ENCODE measurements around the gene PKD2L1.
"Not testable (repeated sequence)": the region's sequence is repeated elsewhere in the genome, so short reads cannot be mapped to it uniquely, and the experiment has no call there.

Gene PKD2L1

DNA sequence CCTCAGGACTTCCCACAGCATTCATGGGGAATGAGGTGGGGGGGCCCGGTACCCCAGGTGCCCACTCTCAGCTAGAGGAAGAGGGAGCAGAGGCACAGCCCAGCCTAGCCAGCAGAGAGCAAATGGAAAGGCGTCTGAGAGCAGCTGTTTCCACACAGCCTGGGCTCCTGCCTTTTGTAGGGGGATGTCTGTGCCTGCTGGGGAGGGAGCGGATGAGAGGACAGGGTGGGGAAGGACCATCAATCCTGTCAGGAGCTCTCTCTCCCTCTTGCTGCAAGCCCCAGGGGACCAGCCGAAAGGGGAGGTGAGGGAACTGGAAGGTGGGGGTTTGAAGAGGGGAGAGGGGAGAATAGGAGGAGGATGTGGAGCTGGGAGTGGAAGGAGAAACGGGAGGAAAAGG is at the start of gene PKD2L1:
TSS of gene PKD2L1 (minus strand) at position 150 of the 400 bp plus-strand sequence. CDS start at position 25, 125 bp downstream.
- H3K9ac ChIP-seq (ENCODE audit: low read length) = no peak within 1 kb of the TSS
- no peaks in the 10 kb centered on the region for H3K4me1 ChIP-seq (ENCODE audit: control insufficient read depth, insufficient read depth, low read length)
- H3K4me3 ChIP-seq (ENCODE audit: low read length) = no peak within 1 kb of the TSS
- H3K36me3 ChIP-seq (ENCODE audit: control insufficient read depth, insufficient read depth, low read length) = no peaks in the 10 kb centered on the region
- H3K27ac ChIP-seq (ENCODE audit: low read depth, low read length) = no peak within 1 kb of the TSS
- H3K27me3 ChIP-seq (ENCODE audit: control insufficient read depth, insufficient read depth, low read length) = no peaks in the 10 kb centered on the region

DNA sequence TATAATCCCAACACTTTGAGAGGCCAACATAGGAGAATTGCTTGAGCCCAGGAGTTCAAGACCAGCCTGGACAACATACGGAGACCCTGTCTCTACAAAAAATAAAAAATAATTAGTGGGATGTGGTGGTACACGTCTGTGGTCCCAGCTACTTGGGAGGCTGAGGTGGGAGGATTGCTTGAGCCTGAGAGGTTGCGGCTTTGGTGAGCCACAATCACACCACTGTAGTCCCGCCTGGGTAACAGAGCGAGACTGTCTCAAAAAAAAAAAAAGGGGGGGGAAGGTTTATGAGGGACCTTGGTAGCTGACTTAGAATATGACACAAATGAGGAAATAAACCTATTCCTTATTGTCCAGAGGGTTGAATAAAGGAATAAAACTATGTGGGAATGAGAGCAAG is 47.8 kb upstream of the PKD2L1 start:
- peaks cover 6% of the 10 kb centered on the region for H3K4me1 ChIP-seq (ENCODE audit: control insufficient read depth, insufficient read depth, low read length)
- H3K36me3 ChIP-seq (ENCODE audit: control insufficient read depth, insufficient read depth, low read length) = peaks cover 2% of the 10 kb centered on the region
- H3K27ac ChIP-seq (ENCODE audit: low read depth, low read length) = no peak overlapping the region
- no peak overlapping the region for H3K9ac ChIP-seq (ENCODE audit: low read length)
- no peaks in the 10 kb centered on the region for H3K27me3 ChIP-seq (ENCODE audit: control insufficient read depth, insufficient read depth, low read length)
- no peak overlapping the region for H3K4me3 ChIP-seq (ENCODE audit: low read length)

DNA sequence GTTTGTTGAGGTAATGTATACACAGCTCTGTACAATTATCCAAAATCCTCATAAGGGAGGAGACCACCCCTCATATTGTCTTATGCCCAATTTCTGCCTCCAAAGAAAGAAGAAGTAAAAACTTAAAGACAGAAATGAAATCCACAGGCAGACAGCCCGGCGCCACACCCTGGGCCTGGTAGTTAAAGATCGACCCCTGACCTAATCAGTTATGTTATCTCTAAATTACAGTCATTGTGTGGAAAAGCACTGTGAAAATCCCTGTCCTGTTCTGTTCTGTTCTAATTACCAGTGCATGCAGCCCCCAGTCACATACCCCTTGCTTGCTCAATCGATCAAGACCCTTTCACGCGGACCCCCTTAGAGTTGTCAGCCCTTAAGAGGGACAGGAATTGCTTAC is 46.6 kb upstream of the PKD2L1 start:
- H3K27me3 ChIP-seq (ENCODE audit: control insufficient read depth, insufficient read depth, low read length); H3K27ac ChIP-seq (ENCODE audit: low read depth, low read length); H3K9ac ChIP-seq (ENCODE audit: low read length); H3K36me3 ChIP-seq (ENCODE audit: control insufficient read depth, insufficient read depth, low read length); H3K4me1 ChIP-seq (ENCODE audit: control insufficient read depth, insufficient read depth, low read length); H3K4me3 ChIP-seq (ENCODE audit: low read length): not testable (repeated sequence)

DNA sequence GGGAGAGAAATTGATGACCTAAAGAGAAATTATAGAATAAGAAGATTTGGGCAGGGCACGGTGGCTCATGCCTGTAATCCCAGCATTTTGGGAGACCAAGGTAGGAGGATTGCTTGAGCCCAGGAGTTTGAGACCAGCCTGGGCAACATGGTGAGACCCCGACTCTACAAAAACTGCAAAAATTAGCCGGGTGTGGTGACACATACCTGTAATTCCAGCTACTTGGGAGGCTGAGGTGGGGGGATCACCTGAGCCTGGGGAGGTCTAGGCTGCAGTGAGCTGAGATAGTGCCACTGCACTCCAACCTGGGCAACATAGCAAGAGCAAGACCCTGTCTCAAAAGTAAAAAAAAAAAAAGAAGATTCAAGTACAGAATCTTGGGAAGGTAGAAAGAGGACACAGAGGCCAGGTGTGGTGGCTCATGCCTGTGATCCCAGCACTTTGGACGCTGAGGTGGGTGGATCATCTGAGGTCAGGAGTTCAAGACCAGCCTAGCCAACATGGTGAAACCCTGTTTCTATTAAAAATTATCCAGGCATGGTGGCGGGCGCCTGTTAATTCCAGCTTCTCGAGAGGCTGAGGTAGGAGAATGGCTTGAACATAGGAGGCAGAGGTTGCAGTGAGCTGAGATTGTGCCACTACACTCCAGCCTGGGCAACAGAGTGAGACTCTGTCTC is 44.8 kb upstream of the PKD2L1 start:
- not testable (repeated sequence) for H3K27me3 ChIP-seq (ENCODE audit: control insufficient read depth, insufficient read depth, low read length); H3K9ac ChIP-seq (ENCODE audit: low read length); H3K36me3 ChIP-seq (ENCODE audit: control insufficient read depth, insufficient read depth, low read length); H3K4me1 ChIP-seq (ENCODE audit: control insufficient read depth, insufficient read depth, low read length)
- Histone ChIP-seq H3K4me3 (ENCODE audit: low read length) (peak overlapping the region; percentile 64), H3K27ac (ENCODE audit: low read depth, low read length) (peak overlapping the region; percentile 92)

GRCh38 chr10:100374200-100374655 is 44.2 kb upstream of the PKD2L1 start:
- H3K4me3 ChIP-seq (ENCODE audit: low read length) = peak overlapping the region; percentile 64
- peak overlapping the region; percentile 92 for H3K27ac ChIP-seq (ENCODE audit: low read depth, low read length)
- peaks cover 9% of the 10 kb centered on the region for H3K4me1 ChIP-seq (ENCODE audit: control insufficient read depth, insufficient read depth, low read length)
- H3K36me3 ChIP-seq (ENCODE audit: control insufficient read depth, insufficient read depth, low read length) = peaks cover 2% of the 10 kb centered on the region
- no peaks in the 10 kb centered on the region for H3K27me3 ChIP-seq (ENCODE audit: control insufficient read depth, insufficient read depth, low read length)
- H3K9ac ChIP-seq (ENCODE audit: low read length) = peak overlapping the region; percentile 56

- Histone ChIP-seq H3K27me3 (ENCODE audit: control insufficient read depth, insufficient read depth, low read length) (no peaks in the 10 kb centered on the region), H3K9ac (ENCODE audit: low read length) (peak overlapping the region; percentile 56), H3K36me3 (ENCODE audit: control insufficient read depth, insufficient read depth, low read length) (peaks cover 2% of the 10 kb centered on the region), H3K27ac (ENCODE audit: low read depth, low read length) (peak overlapping the region; percentile 92), H3K4me3 (ENCODE audit: low read length) (peak overlapping the region; percentile 64), H3K4me1 (ENCODE audit: control insufficient read depth, insufficient read depth, low read length) (peaks cover 9% of the 10 kb centered on the region)
These were observed 43.5 kb upstream of the PKD2L1 start for GRCh38 chr10:100373298-100374199.

- H3K9ac ChIP-seq (ENCODE audit: low read length) = peak overlapping the region; percentile 38
- H3K4me3 ChIP-seq (ENCODE audit: low read length) = peak overlapping the region; percentile 56
- H3K36me3 ChIP-seq (ENCODE audit: control insufficient read depth, insufficient read depth, low read length) = peaks cover 2% of the 10 kb centered on the region
- H3K27ac ChIP-seq (ENCODE audit: low read depth, low read length) = peak overlapping the region; percentile 92
- H3K27me3 ChIP-seq (ENCODE audit: control insufficient read depth, insufficient read depth, low read length) = no peaks in the 10 kb centered on the region
- H3K4me1 ChIP-seq (ENCODE audit: control insufficient read depth, insufficient read depth, low read length) = peaks cover 9% of the 10 kb centered on the region
These were observed 42.6 kb upstream of the PKD2L1 start for GRCh38 chr10:100372415-100373297.

DNA sequence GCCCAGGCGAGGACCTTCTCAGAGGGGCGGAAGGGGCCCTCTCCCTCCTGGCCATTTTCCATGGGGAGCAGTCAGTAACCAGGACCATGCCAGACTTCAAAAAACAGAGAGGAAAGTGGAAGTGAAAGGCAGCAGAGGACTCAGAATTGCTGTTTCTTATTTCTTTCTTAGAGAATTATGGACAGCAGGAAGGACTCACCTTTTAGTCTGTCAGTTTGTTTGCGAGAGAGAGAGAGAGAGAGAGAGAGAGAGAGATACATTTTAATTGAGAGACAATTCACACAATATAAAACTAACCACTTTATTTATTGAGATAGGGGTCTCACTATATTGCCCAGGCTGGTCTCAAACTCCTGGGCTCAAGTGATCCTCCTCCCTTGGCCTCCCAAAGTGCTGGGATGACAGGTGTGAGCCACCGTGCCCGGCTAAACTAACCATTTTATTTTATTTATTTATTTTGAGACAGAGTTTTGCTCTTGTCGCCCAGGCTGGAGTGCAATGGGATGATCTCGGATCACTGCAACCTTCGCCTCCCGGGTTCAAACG is 41.5 kb upstream of the PKD2L1 start:
- Histone ChIP-seq H3K27ac (ENCODE audit: low read depth, low read length) (peak overlapping the region; percentile 18), H3K9ac (ENCODE audit: low read length) (no peak overlapping the region), H3K4me1 (ENCODE audit: control insufficient read depth, insufficient read depth, low read length) (peaks cover 9% of the 10 kb centered on the region)

GRCh38 chr10:100370714-100371481 is 40.9 kb upstream of the PKD2L1 start:
- H3K27me3 ChIP-seq (ENCODE audit: control insufficient read depth, insufficient read depth, low read length) = no peaks in the 10 kb centered on the region
- H3K36me3 ChIP-seq (ENCODE audit: control insufficient read depth, insufficient read depth, low read length) = peaks cover 2% of the 10 kb centered on the region
- H3K27ac ChIP-seq (ENCODE audit: low read depth, low read length) = peak overlapping the region; percentile 18
- peak overlapping the region; percentile 25 for H3K4me3 ChIP-seq (ENCODE audit: low read length)
- peak overlapping the region; percentile 11 for H3K9ac ChIP-seq (ENCODE audit: low read length)
- H3K4me1 ChIP-seq (ENCODE audit: control insufficient read depth, insufficient read depth, low read length) = peaks cover 9% of the 10 kb centered on the region

More for the DNA sequence above, 41.5 kb upstream of the PKD2L1 start:
- peaks cover 2% of the 10 kb centered on the region for H3K36me3 ChIP-seq (ENCODE audit: control insufficient read depth, insufficient read depth, low read length)
- peak overlapping the region; percentile 25 for H3K4me3 ChIP-seq (ENCODE audit: low read length)
- no peaks in the 10 kb centered on the region for H3K27me3 ChIP-seq (ENCODE audit: control insufficient read depth, insufficient read depth, low read length)

GRCh38 chr10:100368721-100369120 is 38.7 kb upstream of the PKD2L1 start:
- H3K27ac ChIP-seq (ENCODE audit: low read depth, low read length) = no peak overlapping the region
- H3K4me1 ChIP-seq (ENCODE audit: control insufficient read depth, insufficient read depth, low read length) = peaks cover 4% of the 10 kb centered on the region
- H3K9ac ChIP-seq (ENCODE audit: low read length) = no peak overlapping the region
- H3K4me3 ChIP-seq (ENCODE audit: low read length) = no peak overlapping the region
- H3K27me3 ChIP-seq (ENCODE audit: control insufficient read depth, insufficient read depth, low read length) = no peaks in the 10 kb centered on the region
- peaks cover 2% of the 10 kb centered on the region for H3K36me3 ChIP-seq (ENCODE audit: control insufficient read depth, insufficient read depth, low read length)

DNA sequence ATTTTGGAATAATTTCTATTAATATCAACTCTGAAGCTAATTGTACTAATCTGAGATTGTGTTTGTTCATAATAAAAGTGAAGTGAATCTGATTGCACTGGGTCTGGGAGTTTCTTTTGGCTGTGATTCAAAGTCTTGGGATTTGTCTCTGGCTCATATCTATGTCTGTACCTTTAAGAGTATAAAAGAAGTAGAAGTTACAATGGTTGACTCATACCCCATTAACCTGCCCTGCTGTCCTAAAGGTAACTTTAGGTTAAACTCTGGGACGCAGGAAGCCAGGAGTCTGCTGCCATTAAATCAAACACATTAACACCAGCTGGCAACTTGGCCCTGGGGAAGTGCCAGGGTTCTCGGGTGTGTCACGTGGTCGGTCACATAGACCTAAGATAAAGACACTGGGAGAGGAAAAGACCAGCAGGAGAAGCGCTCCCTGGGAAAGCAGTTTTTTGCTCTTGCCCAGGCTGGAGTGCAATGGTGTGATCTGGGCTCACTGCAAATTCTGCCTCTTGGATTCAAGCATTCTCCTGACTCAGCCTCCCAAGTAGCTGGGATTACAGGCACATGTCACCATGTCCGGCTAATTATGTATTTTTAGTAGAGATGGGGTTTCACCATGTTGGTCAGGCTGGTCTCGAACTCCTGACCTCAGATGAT is 34.8 kb upstream of the PKD2L1 start:
- Histone ChIP-seq H3K27ac (ENCODE audit: low read depth, low read length) (peak overlapping the region; percentile 27), H3K4me3 (ENCODE audit: low read length) (no peak overlapping the region), H3K36me3 (ENCODE audit: control insufficient read depth, insufficient read depth, low read length) (no peaks in the 10 kb centered on the region), H3K9ac (ENCODE audit: low read length) (no peak overlapping the region), H3K4me1 (ENCODE audit: control insufficient read depth, insufficient read depth, low read length) (no peaks in the 10 kb centered on the region), H3K27me3 (ENCODE audit: control insufficient read depth, insufficient read depth, low read length) (no peaks in the 10 kb centered on the region)
